ENCODE data around the gene PPL. TPM values are rescaled to one million over a fixed set of nuclear protein-coding genes. Genes with fewer than 3 reads are reported as not detected.

Gene PPL
- total and polyA plus RNA-seq, 2 donors (not counting 3 experiments of a cell fraction or from before 2014, with no cell fraction given), result 0.07 to 0.20 TPM

GRCh38 chr16:4913774-4914525 lies 23.0 kb downstream of the PPL start:
- BruUV-seq (replicated peaks), result no TSS peak
- ChIA-PET POLR2A (interaction anchor here (0.6 kb wide), 1 partner anchor 174 kb away, joined by 4 read pairs; no protein-coding TSS in a partner anchor), CTCF (no interaction called here)

More at GRCh38 chr16:4913774-4914525, 23.0 kb downstream of the PPL start:
- H2AFZ ChIP-seq (ENCODE audit: low read depth, low read length), result no peak overlapping the region
- H3K27me3 ChIP-seq (ENCODE audit: control insufficient read depth in 2 of 2, insufficient read depth in 2 of 2, low read length in 2 of 2), result no peaks in the 10 kb centered on the region
- FAIRE-seq (no peak), DNase-seq (ENCODE audit: low read depth, low spot score) (no peak)
- no peak overlapping the region for H3K4me2 ChIP-seq (ENCODE audit: insufficient read depth, low read length)
- dilution Hi-C loops (cut with MboI; ENCODE audit: extremely low pct_ligation_motif_present, low sequenced_read_pairs), result no loop called here
- no peaks in the 10 kb centered on the region for H3K9me3 ChIP-seq (replicated peaks; ENCODE audit: control insufficient read depth, insufficient read depth, low read length)
- H3K36me3 ChIP-seq (ENCODE audit: control insufficient read depth in 2 of 2, extremely low read depth in 1 of 2, insufficient read depth in 2 of 2, low read length in 2 of 2), result no peaks in the 10 kb centered on the region
- no peak overlapping the region for H3K4me3 ChIP-seq (replicated peaks in 1 of 3; ENCODE audit: insufficient read depth in 1 of 3, low read depth in 1 of 3, low read length in 3 of 3)
- H3K4me1 ChIP-seq (ENCODE audit: control insufficient read depth, extremely low read depth, insufficient read depth, low read length), result no peaks in the 10 kb centered on the region
- no peak overlapping the region for H3K27ac ChIP-seq (ENCODE audit: insufficient read depth, low read depth, low read length)
- H3K9me1 ChIP-seq (replicated peaks; ENCODE audit: control insufficient read depth, extremely low read depth, insufficient read depth, low read length), result no peaks in the 10 kb centered on the region
- H3K9ac ChIP-seq (replicated peaks; ENCODE audit: extremely low read depth, insufficient read depth, low read length), result no peak overlapping the region
- TF ChIP-seq CTCF (IDR thresholded peaks at IDR 0.05; ENCODE audit: extremely low read depth in 1 of 2, insufficient read depth in 1 of 2, low read depth in 1 of 2, low read length in 2 of 2) (no peak), GATA2 (IDR thresholded peaks at IDR 0.05; ENCODE audit: insufficient read depth, insufficient read length, low read depth, low read length) (no peak), MYC (IDR thresholded peaks at IDR 0.05; ENCODE audit: low read depth, low read length) (no peak), EZH2 (IDR thresholded peaks at IDR 0.05; ENCODE audit: borderline replicate concordance, low read depth, low read length, severe bottlenecking) (no peak), MAX (IDR thresholded peaks at IDR 0.05; ENCODE audit: insufficient read depth, insufficient read length) (no peak), POLR2AphosphoS5 (IDR thresholded peaks at IDR 0.05; ENCODE audit: insufficient read depth, low read depth, low read length) (no peak), FOS (IDR thresholded peaks at IDR 0.05; ENCODE audit: borderline replicate concordance, insufficient read depth, low read length) (no peak), JUN (IDR thresholded peaks at IDR 0.05; ENCODE audit: borderline replicate concordance, insufficient read depth, insufficient read length, low read depth) (no peak), POLR2A (IDR thresholded peaks at IDR 0.05; ENCODE audit: low read depth, low read length) (no peak)
- H3K79me2 ChIP-seq (ENCODE audit: control insufficient read depth, insufficient read depth, low read length), result no peaks in the 10 kb centered on the region
- intact Hi-C loops (cut with micrococcal nuclease), result no loop called here
- no peaks in the 10 kb centered on the region for H4K20me1 ChIP-seq (replicated peaks; ENCODE audit: control insufficient read depth, extremely low read depth, insufficient read depth, low read length)
